GM11168 (cell line): Measurements from ENCODE around the gene ZNF841.
"Not testable (repeated sequence)": the region's sequence is repeated elsewhere in the genome, so short reads cannot be mapped to it uniquely, and the experiment has no call there.

Source experiments
- in situ Hi-C: fragments of 300-500 bp; cut with MboI; formaldehyde crosslinking; loops from one replicate; pipeline ENCODE4 v1.12.0; 2022; ENCODE audit warnings: low sequenced_read_pairs; ENCODE audit not compliant: unreplicated experiment

Gene ZNF841

DNA sequence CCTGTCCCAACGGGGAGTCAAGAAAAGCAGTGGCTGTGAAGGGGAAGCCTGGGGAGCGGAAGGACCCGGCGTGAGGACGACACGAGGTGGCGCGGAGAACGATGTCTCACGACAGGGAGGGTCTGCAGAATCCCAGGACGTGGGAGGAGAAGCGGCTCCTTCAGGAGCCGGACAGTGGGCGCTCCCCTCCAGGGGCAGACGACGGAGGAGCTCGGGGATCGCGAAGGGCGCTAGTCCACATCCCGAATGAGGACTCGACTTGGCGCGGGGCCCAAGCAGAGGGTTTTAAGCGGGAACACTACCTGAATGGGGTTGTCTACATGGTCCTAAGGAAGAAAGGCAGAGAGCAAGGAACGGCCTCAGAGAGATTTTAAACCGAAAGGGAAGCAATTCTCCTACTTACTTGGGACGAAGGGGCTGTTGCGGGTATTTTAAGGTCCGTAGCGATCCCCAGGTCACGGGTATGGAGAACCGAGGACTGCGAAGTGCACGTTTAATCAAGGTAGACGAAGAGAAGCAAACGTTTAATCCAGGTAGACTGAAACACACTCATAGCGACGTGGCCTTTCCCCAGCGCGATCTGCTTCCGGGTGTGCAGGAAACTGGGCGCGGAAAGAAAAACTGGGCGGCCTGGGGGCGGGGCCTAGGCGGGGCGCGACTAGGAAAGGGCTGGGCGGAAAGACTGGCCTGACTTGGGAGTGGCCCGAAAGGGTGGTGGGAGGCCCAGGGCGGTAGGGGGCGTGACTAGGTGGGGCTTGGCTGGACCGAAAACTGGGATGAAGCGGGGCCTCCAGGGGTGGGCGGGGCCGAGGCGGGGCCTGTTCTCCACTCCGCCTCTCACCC is at the start of gene ZNF841:
TSS of gene ZNF841 (minus strand) at position 594 of the 843 bp plus-strand sequence. CDS start 10,964 bp downstream, outside the sequence.
- in situ Hi-C loops: no loop called here

DNA sequence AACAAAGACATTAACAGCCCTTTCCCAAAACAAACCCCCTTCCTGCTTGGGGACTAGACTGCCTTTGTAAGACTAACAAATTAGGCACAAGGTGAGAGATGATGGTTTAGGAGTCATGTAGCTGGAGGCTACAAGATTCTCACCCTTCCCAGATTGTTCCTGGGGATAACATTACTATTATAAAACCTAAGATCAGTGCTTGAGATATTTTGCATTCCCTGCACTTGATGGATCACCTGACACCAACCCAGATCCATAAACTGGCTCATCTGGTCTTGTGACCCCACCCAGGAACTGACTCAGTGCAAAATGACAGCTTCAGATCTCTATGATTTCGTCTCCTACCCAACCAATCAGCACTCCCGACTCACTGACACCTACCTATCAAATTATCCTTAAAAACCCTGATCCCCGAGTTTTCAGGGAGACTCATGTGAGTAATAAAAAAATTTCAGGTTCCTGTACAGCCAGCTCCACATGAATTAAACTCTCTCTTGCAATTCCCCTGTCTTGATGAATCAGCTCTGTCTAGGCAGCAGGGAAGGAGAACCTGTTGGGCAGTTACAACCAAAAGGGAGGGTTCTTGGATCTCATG is 46.5 kb upstream of the ZNF841 start:
- in situ Hi-C loops: no loop called here

DNA sequence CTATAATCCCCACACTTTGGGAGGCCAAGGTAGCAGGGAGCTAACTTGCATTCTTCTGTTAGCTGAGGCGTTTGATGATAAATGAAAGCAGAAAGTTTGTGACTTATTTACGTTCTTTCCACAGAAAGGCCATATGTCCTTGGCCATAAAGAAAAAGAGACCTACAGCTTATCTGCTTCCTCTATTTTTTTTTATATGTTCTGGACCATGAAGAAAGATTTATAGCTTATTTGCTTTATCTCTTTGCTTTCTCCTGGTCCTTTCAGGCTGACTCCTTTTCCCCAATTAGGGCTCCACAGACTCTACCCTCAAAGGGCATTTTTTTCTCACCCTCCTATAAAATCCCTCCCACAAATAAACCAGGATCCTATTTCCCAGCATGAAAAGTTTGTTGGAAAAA is 45.6 kb upstream of the ZNF841 start:
- in situ Hi-C loops: no loop called here

DNA sequence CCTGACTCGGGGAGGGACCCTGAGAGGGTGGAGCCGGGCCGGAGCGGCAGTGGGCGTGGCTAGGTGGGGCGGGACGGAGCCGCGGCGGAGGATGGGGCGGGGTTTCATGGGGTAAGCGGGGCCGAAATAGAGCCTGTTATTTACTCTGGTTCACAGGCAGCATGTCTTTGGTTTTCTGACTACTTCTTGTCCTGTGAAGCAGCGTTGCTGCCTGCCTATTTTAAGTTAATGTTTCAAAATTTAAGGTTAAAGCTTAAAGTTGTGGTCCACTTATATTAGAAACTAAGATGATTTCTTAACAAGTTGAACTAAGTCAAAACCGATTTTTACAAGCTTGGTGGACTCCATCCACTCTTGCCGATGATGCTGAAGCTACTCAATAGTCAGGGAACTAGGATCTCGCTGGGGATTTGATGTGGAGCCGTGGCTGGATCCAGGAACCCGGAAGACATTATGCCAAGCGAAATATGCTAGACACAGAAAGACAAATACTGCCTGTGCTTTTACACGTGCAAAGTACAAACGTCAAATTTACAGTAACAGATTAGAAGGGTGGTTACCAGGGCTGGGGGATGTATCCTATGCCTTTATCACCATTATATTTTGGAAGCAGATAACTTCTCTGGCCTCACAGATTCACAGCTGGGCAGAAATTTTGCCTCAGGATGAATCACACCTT is 44.6 kb upstream of the ZNF841 start:
- in situ Hi-C loops: no loop called here

DNA sequence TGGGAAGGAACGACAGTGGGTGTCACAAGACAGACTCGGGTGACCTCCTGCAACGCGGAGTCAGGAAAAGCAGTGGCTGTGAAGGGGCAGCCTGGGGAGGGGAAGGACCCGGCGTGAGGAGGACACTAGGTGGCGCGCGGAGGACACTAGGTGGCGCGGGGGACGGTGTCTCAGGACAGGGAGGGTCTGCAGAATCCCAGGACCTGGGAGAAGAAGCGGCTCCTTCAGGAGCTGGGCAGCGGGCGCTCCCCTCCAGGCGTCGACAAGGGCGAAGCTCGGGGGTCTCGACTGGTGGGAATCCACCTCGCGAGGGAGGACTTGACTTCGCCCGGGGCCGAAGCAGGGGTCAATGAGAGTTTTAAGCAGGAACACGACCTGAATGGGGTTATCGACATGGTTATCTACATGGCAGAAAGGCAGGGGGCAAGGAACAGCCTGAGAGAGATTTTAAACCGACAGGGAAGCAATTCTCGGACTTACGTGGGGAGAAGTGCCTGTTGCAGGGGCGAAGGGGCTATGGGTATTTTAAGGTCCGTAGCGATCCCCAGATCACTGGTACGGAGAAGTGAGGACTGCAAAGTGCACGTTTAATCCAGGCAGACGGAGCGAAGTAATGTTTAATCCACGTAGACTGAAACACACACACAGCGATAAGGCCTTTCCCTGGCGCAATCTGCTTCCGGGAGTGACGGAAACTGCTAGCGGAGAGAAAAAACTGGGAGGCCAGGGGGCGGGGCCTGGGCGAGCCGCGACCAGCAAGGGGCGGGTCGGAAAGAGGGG is 43.9 kb upstream of the ZNF841 start, which contains the start of gene ZNF616:
TSS of gene ZNF616 (minus strand) at position 687 of the 780 bp plus-strand sequence. CDS start 9,426 bp downstream, outside the sequence.
- in situ Hi-C loops: no loop called here

DNA sequence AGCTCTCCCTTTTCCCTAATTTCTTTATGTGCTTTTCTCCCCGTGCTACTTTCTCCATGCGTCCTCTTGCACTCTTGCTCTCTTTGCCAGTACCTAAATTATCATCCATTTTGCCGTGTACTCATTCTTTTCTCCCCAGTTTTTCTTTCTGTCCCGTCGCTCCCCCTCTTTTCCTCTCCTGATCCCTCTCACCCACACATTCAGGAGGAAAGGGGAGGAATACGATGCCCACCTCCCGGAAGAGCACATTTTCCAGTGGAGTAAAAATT is 43.4 kb upstream of the ZNF841 start:
- in situ Hi-C loops: no loop called here

DNA sequence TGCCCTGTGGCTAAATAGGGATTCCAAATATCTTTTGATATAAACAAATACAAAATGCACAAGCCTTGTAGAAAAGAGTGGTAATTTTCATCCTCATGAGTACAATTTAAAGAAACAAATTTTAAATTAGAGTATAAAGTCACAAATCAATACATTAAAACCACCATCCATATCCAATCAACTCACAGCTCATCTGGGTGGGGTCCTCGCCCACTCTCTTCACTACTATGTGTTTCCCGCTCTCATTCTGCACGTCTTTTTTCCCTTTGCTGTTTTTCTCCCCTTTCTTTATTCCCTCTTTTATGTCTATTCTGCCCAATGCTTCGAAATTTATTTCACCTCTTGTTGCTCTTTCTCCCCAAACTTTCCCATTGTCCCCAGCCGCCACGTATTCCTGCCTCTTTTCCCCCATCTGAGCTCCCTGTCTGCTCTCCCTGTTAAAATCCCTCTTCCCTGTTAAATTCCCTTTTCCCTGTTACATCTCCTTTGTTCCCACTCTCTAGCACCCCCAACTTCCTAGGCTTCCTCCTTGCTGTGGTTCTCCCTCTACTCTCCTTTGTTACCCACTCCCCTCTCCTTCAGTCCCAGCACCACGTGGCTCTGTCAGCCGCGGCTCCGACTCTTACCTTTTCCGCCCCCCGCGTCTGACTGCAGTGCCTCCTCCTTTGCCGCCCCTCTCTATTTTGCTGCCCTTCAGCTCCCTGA is 42.9 kb upstream of the ZNF841 start:
- in situ Hi-C loops: no loop called here

DNA sequence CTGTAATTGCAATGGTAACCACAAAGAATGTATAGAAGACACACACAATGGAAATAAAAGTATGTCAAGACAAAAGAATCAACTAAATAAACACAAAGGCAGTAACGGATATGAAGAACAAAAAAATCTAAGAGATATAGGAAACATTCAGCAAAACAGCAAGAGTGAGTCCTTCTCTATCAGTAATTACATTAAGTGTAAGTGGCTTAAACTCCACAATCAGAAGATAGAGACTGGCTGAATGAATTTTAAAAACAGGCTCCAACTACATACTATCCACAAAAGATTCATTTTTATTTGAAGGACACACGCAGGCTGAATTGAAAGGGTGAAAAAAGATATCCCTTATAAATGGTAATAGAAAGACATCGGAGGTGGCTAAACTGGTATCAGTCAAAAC is 24.7 kb upstream of the ZNF841 start:
- in situ Hi-C loops: no loop called here

DNA sequence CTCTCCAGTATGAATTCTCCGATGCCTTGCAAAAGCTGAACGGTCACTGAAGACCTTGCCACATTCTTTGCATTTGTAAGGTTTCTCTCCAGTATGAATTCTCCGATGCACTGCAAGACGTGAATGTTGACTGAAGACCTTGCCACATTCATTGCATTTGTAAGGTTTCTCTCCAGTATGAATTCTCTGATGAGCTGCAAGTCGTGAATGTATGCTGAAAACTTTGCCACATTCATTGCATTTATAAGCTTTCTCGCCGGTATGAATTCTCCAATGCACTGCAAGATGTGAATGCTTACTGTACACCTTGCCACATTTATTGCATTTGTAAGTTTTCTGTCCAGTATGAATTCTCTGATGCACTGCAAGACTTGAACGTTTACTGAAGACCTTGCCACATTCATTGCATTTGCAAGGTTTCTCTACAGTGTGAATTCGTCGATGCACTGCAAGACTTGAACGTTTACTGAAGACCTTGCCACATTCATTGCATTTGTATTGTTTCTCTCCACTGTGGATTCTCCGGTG is 20.0 kb upstream of the ZNF841 start:
- in situ Hi-C loops: no loop called here

DNA sequence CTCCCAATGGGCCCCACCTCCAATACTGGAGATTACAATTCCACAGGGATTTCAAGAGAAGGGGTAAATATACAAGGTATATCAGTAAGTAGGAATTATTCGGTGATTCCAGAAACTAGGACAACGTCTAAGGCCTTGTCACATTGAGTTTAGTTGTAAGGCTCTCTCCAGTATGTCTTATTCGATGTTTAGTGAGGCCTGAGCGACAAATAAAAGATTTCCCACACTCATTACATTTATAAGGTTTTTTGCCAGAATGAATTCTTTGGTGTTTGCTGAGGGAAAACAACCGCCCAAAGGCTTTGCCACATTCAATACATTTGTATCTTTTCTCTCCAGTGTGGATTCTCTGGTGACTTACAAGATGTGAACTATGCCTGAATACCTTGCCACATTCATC is 19.1 kb upstream of the ZNF841 start:
- in situ Hi-C loops: no loop called here

DNA sequence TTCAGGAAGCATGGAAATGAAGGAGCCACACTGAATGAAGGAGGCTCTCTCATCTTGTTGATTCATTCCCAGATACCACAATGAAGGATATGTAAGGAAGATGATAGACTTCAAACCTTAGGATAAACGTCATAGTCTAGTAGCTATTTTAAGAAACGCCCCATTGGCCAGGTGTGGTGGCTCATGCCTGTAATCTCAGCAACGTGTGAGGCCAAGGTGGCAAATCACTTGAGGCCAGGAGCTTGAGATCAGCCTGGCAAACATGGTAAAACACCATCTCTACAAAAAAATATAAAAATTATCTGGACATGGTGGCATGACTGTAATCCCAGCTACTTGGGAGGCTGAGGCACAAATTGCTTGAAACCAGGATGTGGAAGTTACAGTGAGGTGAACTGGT is 17.1 kb upstream of the ZNF841 start:
- in situ Hi-C loops: no loop called here

DNA sequence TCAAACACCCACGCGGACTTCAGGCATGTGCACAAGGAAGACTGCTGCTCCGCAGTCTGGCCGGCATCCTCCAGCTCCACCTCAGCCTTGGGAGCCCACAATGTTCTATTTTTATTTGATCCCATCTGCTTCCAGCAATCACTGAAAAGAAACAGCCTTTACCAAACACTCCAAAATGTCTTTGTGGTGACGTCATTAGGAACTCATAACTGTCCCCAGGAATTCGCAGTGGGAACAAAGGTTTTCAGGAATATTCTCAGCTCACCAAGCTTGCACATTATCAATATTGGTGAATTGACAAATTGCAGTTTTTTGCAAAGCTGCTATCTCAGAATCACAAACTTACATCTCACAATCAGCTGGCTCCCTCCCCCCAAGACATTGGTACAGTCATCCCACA is 15.2 kb upstream of the ZNF841 start:
- in situ Hi-C loops: no loop called here

DNA sequence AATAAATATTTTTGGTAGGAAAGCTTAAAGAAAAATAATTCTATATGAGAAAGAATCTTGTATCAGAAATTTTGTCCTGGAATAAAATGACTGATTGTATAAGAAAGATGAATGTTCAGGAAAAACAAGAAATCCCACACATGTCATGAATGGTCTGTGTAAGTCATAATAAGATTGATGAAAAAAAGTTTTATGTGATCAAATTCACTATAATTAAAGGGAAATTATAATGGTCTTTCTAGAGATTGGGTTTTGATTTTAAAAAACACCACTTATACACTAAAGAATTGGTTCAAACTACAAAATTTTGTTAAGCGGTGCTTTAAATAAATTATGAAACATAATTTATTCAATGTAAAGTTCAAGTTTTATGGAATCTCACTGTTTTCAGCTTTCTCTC is 7.2 kb upstream of the ZNF841 start:
- in situ Hi-C loops: no loop called here

DNA sequence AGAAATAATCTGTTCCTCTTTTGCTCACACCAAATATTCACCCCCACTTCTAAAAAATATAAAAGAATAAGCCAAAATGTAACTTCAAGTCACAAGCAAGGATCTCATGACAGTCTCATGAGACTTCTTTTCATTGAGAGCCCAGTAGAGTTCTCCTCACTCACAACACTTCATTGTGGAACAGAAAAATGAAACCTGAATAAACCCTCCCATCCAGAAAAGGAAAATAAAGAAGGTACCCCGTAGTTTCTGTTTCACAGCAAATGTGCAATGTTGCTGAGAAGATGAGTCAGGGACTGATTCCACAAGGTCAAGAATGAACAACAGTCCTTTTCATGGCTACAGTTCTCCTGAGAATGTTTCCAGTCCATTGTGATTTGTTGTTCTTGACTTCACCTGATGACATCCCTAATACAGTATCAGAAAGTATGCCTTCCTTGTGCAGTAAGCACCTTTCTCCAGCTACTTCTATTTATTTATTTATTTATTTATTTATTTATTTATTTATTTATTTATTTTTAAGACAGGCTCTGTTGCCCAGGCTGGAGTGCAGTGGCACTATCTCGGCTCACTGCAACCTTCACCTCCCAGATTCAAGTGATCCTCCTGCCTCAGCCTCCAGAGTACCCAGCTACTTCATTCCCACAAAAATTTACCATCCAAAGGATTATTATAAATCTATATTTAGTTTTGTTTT is 6.4 kb upstream of the ZNF841 start:
- in situ Hi-C loops: no loop called here

DNA sequence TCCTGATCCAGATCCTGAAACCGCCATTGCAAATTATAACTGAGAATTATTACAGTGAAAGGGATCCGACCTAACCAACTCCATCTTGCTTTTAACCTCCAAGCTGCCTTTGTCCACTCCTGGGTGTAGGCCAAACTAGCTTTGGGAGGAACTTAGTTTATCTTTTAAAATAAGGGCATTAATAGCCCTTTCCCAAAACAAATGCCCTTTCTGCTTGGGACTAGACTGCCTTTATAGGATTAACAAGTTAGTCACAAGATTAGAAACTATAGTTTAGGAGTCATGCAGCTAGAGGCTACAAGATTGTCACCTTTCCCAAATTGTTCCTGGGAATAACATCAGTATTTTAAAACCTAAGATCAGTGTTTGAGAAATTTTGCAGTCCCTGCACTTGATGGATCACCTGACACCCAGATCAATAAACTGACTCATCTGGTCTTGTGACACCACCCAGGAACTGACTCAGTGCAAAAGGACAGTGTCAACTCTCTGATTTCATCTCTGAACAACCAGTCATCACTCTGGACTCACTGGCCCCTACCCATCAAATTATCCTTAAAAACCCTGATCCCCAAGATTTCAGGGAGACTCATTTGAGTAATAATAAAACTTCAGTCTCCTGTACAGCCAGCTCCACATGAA is 4.1 kb upstream of the ZNF841 start:
- in situ Hi-C loops: no loop called here

DNA sequence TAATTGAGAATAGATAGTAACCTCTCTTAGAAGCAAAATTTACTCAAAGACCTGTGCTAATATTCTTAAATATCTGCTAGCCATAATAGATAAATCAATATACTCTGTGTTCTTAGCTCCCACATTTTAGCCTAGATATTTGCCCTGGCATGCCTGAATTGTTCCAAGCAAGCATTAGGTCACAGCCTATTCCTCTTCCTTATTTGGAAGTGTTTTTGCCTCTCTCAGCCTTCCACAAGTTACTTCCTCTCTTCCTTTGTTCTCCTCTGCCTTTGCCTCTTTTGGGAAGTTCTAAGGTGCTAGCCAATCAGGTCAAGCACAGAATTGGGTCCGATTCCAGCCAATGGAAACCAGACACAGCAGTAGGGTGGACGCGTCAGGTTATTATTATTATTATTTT is 851 bp upstream of the ZNF841 start:
- in situ Hi-C loops: not testable (repeated sequence)

DNA sequence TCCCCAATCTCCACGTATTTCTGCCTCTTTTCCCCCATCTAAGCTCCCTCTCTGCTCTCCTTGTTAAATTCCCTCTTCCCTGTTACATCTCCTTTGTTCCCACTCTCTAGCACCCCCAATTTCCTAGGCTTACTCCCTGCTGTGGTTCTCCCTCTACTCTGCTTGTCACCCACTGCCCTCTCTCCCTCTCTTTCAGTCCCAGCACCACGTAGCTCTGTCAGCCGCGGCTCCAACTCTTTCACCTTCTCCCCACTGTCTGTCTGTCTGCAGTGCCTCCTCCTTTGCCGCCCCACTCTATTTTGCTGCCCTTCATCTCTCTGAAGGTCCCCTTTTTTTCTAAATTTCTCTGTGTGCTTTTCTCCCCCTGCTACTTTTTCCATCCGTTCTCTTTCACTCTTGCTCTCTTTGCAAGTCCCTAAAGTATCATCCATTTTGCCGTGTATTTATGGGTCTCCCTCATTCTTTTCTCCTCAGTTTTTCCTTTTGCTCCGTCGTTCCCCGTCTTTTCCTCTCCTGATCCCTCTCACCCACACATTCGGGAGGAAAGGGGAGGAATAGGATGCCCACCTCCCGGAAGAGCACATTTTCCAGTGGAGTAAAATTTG is 937 bp downstream of the ZNF841 start:
- in situ Hi-C loops: no loop called here

DNA sequence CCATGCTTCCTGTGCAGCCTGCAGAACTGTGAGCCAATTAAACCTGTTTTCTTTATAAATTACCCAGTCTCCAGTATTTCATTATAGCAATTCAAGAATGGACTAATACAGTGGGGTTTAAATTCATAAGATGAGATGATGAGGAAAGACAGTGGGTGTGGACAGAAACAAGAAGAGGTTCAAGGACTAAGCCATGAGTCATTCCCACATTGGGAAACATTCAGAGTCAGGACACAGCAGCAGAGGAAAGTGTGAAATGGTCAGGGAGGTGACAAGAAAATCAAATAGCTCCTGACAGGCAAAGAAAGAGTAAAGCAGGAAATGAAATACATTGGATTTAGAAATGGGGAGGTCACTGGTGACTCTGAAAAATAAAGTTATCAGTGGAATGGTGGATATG is 9.1 kb downstream of the ZNF841 start:
- in situ Hi-C loops: no loop called here
